Stomach (tissue), 4 donors: ENCODE results near the gene CHRNA10.
"Not testable (repeated sequence)": the region's sequence is repeated elsewhere in the genome, so short reads cannot be mapped to it uniquely, and the experiment has no call there.

ENCODE experiments used
- CTCF ChIP-seq, 7 experiments: fragments of 450-650 bp in 4 of 7; fragments of 200-600 bp in 3 of 7; sonication (generic) in 3 of 7; IDR thresholded peaks; one replicate each; pipeline ENCODE4 v1.5.1; 2016 to 2019; ENCODE audit warnings: antibody characterized with exemption in 7 of 7, control low read depth in 2 of 7, mild to moderate bottlenecking in 1 of 7
- POLR2A ChIP-seq, 4 donors: fragments of 450-650 bp; IDR thresholded peaks; one replicate each; pipeline ENCODE4 v1.6.1; 2016; ENCODE audit warnings: antibody characterized with exemption in 4 of 4, control low read depth in 2 of 4, mild to moderate bottlenecking in 1 of 4, moderate library complexity in 1 of 4
- POLR2AphosphoS5 ChIP-seq, 3 donors: sonication (generic); formaldehyde crosslinking; IDR thresholded peaks; one replicate each; pipeline ENCODE4 v1.6.1; 2016; ENCODE audit warnings: antibody characterized with exemption in 3 of 3

- TF ChIP-seq CTCF, POLR2A, POLR2AphosphoS5 (IDR thresholded peaks at IDR 0.05): not testable (repeated sequence)
These were observed 22.3 kb downstream of the CHRNA10 start for GRCh38 chr11:3648843-3649242.
